NK-92 (cell line): ENCODE measurements around the gene FOXR2.

Source experiments
- DNase-seq: peaks from one replicate; lab custom pipeline; 2025; ENCODE audit not compliant: unreplicated experiment; lab: John Stamatoyannopoulos, UW

Gene FOXR2, protein sequence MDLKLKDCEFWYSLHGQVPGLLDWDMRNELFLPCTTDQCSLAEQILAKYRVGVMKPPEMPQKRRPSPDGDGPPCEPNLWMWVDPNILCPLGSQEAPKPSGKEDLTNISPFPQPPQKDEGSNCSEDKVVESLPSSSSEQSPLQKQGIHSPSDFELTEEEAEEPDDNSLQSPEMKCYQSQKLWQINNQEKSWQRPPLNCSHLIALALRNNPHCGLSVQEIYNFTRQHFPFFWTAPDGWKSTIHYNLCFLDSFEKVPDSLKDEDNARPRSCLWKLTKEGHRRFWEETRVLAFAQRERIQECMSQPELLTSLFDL

DNA sequence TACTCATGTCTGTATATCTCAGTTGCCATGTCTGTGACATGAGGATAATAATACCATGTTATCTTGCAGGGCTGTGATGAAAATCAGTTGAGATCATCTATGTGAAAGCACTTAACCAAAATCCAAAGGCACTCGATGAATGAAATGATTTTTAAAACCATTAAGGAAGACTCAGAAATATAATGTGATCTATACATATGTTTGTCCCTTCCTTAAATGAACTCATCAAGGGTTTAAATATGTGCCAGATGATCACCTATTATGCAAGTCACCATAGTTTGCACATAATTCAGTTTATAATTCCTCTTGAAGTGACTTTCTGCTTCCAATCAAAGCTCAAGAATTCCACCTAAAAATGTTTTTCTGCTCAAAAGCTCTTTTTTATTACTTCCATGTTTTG, at the start of gene FOXR2:
FOXR2 (plus strand) TSS at position 301 of the 400 bp plus-strand sequence. CDS start 312 bp downstream, outside the sequence.
- no peak for DNase-seq

DNA sequence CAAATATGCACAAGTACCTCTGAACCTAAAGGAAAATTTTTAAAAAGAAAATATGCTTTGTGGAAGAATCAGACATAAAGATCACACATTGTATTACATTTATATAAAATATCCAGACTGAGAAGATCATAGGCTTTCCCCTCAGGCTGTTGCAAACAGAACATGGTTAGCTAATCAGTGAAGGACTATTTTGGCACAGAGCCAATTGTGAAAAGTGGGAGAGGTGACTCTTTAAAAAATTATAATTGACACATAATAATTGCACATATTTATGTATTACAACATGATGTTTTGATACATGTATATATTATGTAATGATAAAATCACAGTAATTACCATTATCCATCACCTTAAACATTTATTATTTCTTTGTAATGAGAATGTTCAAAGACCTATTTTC, 44.1 kb upstream of the FOXR2 start:
- no peak for DNase-seq

DNA sequence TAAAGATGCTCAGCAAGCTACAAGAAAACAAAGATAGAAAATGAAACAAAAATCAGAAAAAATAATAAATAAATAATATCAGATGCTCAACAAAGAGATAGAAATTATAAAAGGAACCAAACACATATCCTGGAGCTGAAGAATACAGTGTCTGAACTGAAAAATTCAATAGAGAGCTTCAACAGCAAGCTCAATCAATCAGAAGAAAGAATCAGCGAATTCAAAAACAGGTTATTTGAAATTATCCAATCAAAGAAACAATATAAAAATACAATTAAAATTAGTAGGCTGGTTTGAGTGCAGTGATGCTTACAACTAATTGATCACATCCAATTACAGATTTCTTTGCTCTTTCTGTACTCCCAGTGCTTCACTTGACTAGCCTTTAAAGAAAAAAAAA, 40.8 kb upstream of the FOXR2 start:
- no peak for DNase-seq

DNA sequence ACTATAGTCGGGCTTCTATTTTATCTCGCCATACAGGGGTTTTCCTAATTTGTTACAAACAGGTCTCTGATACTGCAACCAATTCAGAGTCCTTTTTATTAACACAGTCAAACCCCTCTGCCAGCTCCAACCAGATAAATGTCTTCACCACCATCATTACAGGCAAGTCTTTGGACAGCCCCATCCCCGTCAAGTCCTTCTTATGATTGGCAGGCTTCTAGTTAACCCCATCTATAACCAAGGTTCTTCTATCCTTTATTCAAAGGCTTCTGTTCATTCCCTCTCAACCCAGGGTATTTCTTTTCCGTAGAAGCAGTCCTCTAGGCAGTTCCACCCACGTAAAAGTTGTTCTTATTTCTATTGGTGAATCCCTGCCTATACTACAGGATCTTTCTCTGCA, 29.9 kb upstream of the FOXR2 start:
- no peak for DNase-seq

DNA sequence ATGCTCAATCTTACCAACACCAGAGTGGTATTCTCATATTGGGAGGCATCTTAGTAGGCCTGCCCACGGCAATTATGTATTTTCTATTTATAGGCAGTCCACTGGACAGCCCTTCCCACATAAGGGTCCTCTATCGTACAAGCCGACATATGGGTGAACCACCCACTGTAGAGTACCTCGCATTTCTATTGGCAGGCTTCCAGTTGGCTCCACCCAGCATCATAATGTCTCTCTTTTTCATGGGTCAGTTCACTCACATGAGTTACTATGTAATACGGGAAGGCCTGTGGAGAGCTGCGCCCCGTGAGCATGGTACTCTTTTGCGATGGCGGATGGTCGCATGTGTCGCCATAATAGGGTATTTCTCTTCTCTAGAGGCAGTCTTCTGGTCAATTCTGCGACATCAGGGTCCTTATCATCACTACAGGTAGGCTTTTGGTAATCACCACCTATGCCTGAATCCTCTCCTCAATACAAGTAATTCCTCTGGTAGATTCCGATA, 29.4 kb upstream of the FOXR2 start:
- no peak for DNase-seq

DNA sequence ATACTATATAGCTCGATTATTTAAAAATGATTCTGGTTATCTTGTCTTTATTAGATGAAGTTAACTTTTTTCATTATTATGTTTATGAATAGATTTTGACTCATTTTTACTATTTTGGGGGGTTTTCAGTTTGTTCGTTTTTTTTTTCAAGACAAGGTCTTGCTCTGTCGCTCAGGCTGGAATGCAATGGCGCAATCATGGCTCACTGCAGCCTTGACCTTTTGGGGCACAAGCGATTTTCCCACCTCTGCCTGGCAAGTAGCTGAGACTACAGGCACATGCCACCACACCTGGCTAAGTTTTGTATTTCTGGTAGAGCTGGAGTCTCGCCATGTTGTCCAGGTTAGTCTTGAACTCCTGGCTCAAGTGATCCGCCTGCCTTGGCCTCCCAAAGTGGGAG, 24.9 kb upstream of the FOXR2 start:
- DNase-seq: no peak

DNA sequence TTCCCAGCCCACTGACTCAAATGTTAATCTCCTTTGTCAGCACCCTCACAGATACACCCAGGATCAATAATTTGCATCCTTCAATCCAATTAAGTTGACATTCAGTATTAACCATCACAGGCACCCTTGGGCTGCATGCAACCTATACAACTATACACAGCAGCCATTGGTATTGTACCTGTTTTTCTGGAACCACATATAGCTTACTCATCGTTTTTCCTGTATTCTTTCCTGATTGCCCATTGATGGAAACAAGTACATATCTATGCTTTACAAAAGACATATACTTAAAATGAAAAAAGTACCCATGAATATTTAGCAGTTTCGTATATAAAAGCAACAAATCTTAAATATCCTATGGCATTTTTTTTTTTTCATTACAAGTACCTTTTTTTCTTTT, 3.7 kb upstream of the FOXR2 start:
- DNase-seq: no peak

DNA sequence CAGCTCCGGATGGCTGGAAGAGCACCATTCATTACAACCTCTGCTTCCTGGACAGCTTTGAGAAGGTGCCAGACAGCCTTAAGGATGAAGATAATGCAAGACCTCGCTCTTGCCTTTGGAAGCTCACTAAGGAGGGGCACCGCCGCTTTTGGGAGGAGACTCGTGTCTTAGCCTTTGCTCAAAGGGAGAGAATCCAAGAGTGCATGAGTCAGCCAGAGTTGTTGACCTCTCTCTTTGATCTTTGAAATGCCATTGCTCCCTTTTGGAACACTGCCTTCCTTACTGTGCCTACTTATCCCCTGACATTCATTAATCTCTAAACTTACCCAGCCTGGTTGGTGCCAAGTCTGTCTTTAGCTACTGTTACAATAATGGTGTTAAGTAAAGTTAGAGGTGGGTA, 1.2 kb downstream of the FOXR2 start:
- no peak for DNase-seq

DNA sequence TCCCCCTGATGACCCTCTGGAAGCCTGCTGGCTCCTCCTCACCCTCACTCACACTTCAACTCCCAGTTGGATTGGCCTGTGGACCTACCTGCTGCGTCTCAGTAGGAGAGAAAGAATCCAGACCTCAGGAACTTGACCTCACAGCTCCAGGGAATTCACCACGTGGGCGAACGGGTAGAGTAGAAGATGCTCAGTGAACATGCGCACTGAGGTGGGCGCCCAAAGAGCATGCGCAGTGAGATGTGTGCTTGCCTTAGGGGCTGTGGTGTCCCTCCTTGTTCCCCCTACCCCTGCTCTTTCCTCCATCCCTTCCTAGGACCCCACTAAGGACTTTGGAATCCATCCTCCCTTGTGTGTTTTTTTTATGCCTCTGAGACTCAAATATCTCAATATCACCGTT, 12.9 kb downstream of the FOXR2 start:
- DNase-seq: no peak

DNA sequence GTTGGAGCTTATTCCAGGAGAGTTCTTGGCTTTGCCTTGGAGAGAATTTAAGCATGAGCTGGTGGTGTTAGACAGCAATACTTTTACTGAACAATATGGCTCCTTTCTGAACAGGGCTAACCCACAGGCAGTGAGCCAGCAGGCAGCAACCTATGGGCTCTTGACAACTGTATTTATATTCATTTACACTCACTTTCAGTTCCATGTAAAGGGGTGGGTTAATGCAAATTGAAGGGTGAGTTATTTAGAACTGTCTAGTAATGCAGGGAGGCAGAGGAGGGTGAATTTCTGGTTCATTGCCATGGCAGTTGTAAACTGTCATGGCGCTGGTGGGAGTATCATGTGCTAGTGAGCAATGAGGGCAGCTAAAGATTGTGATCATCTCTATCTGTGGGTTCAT, 15.7 kb downstream of the FOXR2 start:
- no peak for DNase-seq

DNA sequence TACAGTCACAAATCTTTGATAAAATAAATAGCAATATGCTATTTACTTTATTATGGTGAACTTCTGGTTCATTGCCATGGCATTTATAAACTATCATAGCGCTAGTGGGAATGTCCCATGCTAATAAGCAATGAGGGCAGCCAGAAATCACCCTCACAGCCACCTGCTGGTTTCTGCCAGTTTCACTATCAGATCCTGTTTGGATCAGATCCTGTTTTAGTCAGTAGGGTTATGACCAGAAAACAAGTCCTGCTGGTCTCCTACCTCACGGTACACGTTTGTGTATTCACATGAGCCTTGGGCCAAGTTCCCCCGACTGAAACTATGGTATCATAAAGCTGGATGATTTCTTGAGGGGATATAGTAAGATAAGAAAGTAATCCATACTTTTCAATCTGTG, 17.7 kb downstream of the FOXR2 start:
- no peak for DNase-seq

DNA sequence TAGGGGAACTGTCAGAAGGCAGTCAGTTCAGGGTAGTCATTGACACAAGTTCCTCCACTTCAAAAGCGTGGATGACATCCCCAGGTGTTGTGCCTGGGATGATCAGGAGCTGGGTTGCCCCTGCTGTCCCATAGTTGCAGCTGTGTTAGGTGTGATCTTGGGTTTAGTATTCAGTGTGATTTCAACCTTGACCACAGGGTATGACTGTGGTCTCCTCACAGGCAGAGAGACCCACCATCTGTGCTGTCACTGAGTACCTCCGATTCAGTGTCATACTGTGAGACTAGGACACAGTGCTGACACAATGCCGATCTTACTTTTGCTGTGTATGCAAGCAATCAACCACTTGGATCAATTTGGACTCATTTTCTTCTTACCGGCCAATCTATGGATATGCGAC, 25.2 kb downstream of the FOXR2 start:
- no peak for DNase-seq

DNA sequence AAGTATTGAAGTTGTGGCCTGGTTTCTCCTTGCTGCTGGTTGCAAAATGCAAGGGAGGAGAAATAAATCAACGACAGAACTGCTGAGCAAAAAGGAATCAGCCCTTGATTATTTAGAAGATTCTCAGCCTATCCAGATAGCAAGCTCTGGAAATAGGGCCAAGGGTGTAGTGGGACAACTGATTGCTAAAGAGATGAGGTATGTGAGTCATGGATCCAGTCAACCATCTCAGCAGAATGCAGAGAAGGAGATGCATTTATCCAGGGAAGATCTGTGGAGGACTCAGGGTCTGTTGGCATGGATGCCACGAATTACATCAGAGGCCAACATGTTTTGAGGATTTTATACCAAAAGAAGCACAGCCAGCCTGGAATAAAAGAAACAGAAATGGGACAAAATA, 36.7 kb downstream of the FOXR2 start:
- no peak for DNase-seq

DNA sequence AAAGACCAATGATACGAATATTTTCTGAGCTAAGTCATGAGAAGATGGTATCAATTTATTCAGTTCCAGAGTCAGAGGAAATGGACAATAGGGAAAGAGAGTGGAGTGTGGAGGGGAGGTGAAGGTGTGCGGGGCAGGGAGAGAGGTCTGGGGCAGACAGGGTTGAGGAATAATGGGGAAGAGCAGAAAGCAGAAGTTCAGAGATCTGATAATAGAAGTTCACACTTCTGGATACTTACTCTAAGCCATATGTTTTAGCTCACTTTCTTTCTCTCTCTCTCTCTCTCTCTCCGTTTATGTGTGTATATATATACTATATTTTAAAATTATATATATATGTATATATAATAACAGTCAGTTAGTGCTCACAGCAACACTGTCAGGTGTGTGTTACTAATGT, 40.4 kb downstream of the FOXR2 start:
- DNase-seq: no peak

DNA sequence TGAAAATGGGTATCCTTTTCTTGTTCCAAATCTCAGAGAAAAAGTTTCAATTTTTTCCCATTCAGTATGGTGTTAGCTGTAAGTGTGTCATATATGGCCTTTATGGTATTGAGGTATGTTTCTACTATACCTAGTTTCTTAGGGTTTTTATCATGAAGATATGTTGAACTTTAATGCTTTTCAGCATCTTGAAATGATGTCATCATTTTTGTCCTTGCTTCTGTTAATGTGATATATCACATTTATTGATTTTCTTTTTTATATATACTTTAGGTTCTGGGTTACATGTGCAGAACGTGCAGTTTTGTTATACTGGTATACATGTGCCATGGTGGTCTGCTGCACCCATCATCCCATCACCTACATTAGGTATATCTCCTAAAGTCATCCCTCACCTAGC, 44.9 kb downstream of the FOXR2 start:
- no peak for DNase-seq
